Measurements from ENCODE around the gene NHLRC2.

- no peak for TF ChIP-seq CTCF (IDR thresholded peaks at IDR 0.05)
- no peak for TF ChIP-seq EZH2 (IDR thresholded peaks at IDR 0.05; ENCODE audit: borderline replicate concordance, insufficient read depth, low read depth, low read length, poor library complexity, severe bottlenecking)
Observed at GRCh38 chr10:113865901-113866300, 11.4 kb downstream of the NHLRC2 start.

Data from B cell (primary cell).